Upper lobe of left lung (tissue), 4 donors: ENCODE data around the gene PDGFA.

Experiments used
- CTCF ChIP-seq, 6 experiments: fragments of 450-650 bp in 4 of 6; fragments of 200-600 bp in 2 of 6; sonication (generic) in 2 of 6; IDR thresholded peaks; one replicate each; pipeline ENCODE4 v1.5.1; 2016 to 2019; ENCODE audit warnings: antibody characterized with exemption in 6 of 6
- EP300 ChIP-seq, 4 donors: sonication (generic); formaldehyde crosslinking; IDR thresholded peaks; one replicate each; pipeline ENCODE4 v1.5.1; 2017; ENCODE audit warnings: antibody characterized with exemption in 4 of 4, control low read depth in 2 of 4
- POLR2A ChIP-seq, 4 donors: fragments of 450-650 bp; IDR thresholded peaks; one replicate each; pipeline ENCODE4 v1.5.1; 2016 to 2017; ENCODE audit warnings: antibody characterized with exemption in 4 of 4, mild to moderate bottlenecking in 2 of 4

GRCh38 chr7:556291-556826, 36.7 kb upstream of the PDGFA start:
- TF ChIP-seq POLR2A (IDR thresholded peaks at IDR 0.05) (no peak), CTCF (IDR thresholded peaks at IDR 0.05) (no peak), EP300 (IDR thresholded peaks at IDR 0.05) (no peak)
